Measurements from ENCODE around the gene PRKCE.

GRCh38 chr2:45646289-45646688, 5.2 kb upstream of the PRKCE start:
- TF ChIP-seq, protein P1, sequence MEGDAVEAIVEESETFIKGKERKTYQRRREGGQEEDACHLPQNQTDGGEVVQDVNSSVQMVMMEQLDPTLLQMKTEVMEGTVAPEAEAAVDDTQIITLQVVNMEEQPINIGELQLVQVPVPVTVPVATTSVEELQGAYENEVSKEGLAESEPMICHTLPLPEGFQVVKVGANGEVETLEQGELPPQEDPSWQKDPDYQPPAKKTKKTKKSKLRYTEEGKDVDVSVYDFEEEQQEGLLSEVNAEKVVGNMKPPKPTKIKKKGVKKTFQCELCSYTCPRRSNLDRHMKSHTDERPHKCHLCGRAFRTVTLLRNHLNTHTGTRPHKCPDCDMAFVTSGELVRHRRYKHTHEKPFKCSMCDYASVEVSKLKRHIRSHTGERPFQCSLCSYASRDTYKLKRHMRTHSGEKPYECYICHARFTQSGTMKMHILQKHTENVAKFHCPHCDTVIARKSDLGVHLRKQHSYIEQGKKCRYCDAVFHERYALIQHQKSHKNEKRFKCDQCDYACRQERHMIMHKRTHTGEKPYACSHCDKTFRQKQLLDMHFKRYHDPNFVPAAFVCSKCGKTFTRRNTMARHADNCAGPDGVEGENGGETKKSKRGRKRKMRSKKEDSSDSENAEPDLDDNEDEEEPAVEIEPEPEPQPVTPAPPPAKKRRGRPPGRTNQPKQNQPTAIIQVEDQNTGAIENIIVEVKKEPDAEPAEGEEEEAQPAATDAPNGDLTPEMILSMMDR (conservative IDR thresholded peaks at IDR 0.05; ENCODE audit: low read depth in 2 of 2): no peak
- TF ChIP-seq POLR2AphosphoS5 (IDR thresholded peaks at IDR 0.05; ENCODE audit: low read depth) (no peak), EZH2phosphoT487 (IDR thresholded peaks at IDR 0.05; ENCODE audit: unreplicated experiment) (no peak), EZH2 (IDR thresholded peaks at IDR 0.05; ENCODE audit: low read depth, unreplicated experiment) (no peak), ZNF114 (CRISPR knock-in tag; IDR thresholded peaks at IDR 0.05) (no peak), JUNB (IDR thresholded peaks at IDR 0.05; ENCODE audit: unreplicated experiment) (no peak), CREB1 (CRISPR knock-in tag; IDR thresholded peaks at IDR 0.05; ENCODE audit: low read depth) (no peak), ZNF331 (CRISPR knock-in tag; IDR thresholded peaks at IDR 0.05; ENCODE audit: low read depth) (no peak), STAT1 (IDR thresholded peaks at IDR 0.05; ENCODE audit: unreplicated experiment) (no peak)
- TF ChIP-seq, protein P2, sequence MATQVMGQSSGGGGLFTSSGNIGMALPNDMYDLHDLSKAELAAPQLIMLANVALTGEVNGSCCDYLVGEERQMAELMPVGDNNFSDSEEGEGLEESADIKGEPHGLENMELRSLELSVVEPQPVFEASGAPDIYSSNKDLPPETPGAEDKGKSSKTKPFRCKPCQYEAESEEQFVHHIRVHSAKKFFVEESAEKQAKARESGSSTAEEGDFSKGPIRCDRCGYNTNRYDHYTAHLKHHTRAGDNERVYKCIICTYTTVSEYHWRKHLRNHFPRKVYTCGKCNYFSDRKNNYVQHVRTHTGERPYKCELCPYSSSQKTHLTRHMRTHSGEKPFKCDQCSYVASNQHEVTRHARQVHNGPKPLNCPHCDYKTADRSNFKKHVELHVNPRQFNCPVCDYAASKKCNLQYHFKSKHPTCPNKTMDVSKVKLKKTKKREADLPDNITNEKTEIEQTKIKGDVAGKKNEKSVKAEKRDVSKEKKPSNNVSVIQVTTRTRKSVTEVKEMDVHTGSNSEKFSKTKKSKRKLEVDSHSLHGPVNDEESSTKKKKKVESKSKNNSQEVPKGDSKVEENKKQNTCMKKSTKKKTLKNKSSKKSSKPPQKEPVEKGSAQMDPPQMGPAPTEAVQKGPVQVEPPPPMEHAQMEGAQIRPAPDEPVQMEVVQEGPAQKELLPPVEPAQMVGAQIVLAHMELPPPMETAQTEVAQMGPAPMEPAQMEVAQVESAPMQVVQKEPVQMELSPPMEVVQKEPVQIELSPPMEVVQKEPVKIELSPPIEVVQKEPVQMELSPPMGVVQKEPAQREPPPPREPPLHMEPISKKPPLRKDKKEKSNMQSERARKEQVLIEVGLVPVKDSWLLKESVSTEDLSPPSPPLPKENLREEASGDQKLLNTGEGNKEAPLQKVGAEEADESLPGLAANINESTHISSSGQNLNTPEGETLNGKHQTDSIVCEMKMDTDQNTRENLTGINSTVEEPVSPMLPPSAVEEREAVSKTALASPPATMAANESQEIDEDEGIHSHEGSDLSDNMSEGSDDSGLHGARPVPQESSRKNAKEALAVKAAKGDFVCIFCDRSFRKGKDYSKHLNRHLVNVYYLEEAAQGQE (IDR thresholded peaks at IDR 0.05; ENCODE audit: unreplicated experiment): no peak
